Uterus (tissue), 4 donors: Measurements from ENCODE around the gene RND2. TPM values are rescaled to one million over a fixed set of nuclear protein-coding genes. Genes with fewer than 3 reads are reported as not detected.
"Not testable (repeated sequence)": the region's sequence is repeated elsewhere in the genome, so short reads cannot be mapped to it uniquely, and the experiment has no call there.

ENCODE experiments used
- DNase-seq, 2 donors: peaks; one replicate each; pipeline ENCODE4 v3.0.0-alpha.2; 2019 to 2020
- H3K27ac ChIP-seq, 2 donors: fragments of 200-600 bp; sonication (generic); 1 replicate in 1 of 2; 2 replicates in 1 of 2; pipeline ENCODE4 v1.5.1; 2016 to 2018
- H3K27me3 ChIP-seq, 2 donors: fragments of 200-600 bp; sonication (generic); one replicate each; pipeline ENCODE4 v1.5.1; 2018 to 2019; ENCODE audit warnings: control low read depth in 1 of 2
- H3K36me3 ChIP-seq, 2 donors: fragments of 200-600 bp; sonication (generic); one replicate each; pipeline ENCODE4 v1.5.1; 2019; ENCODE audit warnings: control low read depth in 1 of 2
- H3K4me1 ChIP-seq, 2 donors: fragments of 200-600 bp; sonication (generic); one replicate each; pipeline ENCODE4 v1.5.1; 2018 to 2019; ENCODE audit warnings: control low read depth in 1 of 2
- H3K4me3 ChIP-seq, 2 donors: fragments of 200-600 bp; sonication (generic); 1 replicate in 1 of 2; 2 replicates in 1 of 2; pipeline ENCODE4 v1.5.1; 2018 to 2019; ENCODE audit warnings: mild to moderate bottlenecking in 1 of 2
- H3K9me3 ChIP-seq, 2 donors: fragments of 200-600 bp; sonication (generic); one replicate each; pipeline ENCODE4 v1.5.1; 2019; ENCODE audit warnings: control low read depth in 1 of 2
- POLR2A ChIP-seq, 2 donors: fragments of 450-650 bp; IDR thresholded peaks; one replicate each; pipeline ENCODE4 v1.6.1; 2016; ENCODE audit warnings: antibody characterized with exemption in 2 of 2, mild to moderate bottlenecking in 1 of 2, moderate library complexity in 1 of 2
- intact Hi-C: fragments of 100-400 bp; cut with DNase I; formaldehyde crosslinking; loops from one replicate; pipeline ENCODE4 v1.15.1; 2023; ENCODE audit warnings: low total_unique reads
- total RNA-seq, 4 donors: library from RNA; depleted of rRNA in 3 of 4; stranded (reverse); fragments of >200 nt in 3 of 4; gene quantifications; one replicate each; pipeline versions ENCODE4 v1.1.0 to v1.2.4, GENCODE V29; 2014 to 2023
- TF ChIP-seq, protein P1 (sequence below), 4 experiments: fragments of 200-600 bp in 2 of 4; fragments of 450-650 bp in 2 of 4; sonication (generic) in 2 of 4; IDR thresholded peaks; one replicate each; pipeline ENCODE4 v1.5.1; 2016 to 2019; ENCODE audit warnings: antibody characterized with exemption in 4 of 4, mild to moderate bottlenecking in 2 of 4, moderate library complexity in 1 of 4
- donor health status: DM: yes; HTN: yes; CAD: no.

The RND2 gene
- total RNA-seq, 4 donors from 2014 or later: 0.88 to 14.0 (median 3.5) TPM

DNA sequence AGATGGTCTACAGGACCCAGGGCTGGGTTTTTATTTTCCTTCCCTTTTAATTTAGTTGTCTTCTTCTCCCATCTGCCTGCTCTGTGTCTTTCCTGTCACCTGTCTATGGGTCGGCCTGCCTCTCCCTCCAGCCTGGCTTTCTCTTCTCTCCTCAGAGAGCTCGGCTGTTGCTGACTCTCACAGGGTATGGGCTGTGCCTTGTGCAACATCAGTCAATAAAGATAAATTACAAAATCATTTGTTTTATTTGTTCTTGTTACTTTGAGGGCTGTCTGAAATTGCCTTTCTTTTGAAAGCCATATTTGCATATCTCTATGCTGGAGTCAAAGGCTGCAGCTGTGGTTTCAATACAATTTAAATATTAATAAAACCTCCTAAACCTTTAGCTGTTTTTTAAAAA is 15.6 kb downstream of the RND2 start:
- intact Hi-C loops: no loop called here
- H3K27ac ChIP-seq: no peak overlapping the region
- H3K36me3 ChIP-seq: no peaks in the 10 kb centered on the region
- H3K4me3 ChIP-seq: no peak overlapping the region
- H3K4me1 ChIP-seq: no peaks in the 10 kb centered on the region
- H3K27me3 ChIP-seq: no peaks in the 10 kb centered on the region
- no peak for TF ChIP-seq POLR2A (IDR thresholded peaks at IDR 0.05)
- TF ChIP-seq, protein P1, sequence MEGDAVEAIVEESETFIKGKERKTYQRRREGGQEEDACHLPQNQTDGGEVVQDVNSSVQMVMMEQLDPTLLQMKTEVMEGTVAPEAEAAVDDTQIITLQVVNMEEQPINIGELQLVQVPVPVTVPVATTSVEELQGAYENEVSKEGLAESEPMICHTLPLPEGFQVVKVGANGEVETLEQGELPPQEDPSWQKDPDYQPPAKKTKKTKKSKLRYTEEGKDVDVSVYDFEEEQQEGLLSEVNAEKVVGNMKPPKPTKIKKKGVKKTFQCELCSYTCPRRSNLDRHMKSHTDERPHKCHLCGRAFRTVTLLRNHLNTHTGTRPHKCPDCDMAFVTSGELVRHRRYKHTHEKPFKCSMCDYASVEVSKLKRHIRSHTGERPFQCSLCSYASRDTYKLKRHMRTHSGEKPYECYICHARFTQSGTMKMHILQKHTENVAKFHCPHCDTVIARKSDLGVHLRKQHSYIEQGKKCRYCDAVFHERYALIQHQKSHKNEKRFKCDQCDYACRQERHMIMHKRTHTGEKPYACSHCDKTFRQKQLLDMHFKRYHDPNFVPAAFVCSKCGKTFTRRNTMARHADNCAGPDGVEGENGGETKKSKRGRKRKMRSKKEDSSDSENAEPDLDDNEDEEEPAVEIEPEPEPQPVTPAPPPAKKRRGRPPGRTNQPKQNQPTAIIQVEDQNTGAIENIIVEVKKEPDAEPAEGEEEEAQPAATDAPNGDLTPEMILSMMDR (IDR thresholded peaks at IDR 0.05): no peak
- DNase-seq: no peak
- no peaks in the 10 kb centered on the region for H3K9me3 ChIP-seq

DNA sequence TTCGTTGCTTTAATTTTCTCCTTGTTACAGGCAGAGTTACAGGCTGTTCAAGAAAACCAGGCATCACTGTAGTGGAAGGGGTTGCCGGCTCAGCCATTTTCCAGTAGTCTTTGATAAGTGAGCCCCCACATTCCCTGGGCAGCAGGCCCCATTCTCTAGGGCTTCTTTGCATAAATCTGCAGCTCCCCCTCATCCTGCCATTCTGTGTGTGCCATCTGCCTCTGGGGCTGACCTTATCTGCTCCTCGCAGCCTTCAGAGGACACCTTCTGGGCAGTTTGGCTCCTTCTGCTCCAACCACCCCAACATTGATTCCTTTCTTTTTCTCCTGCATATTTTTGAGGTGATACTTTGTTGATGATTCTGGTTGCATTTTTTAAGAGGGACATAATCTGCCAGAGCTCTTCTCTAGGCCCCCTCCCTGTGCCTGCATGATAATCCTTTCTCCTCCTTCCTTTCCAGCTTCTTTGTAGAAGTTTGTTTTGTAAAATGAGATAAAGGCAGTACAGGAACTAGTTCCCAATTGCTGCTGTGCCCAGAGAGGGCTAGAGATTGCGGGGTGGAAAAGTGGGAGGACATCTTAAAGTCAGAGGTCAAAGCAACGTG is 17.1 kb downstream of the RND2 start:
- intact Hi-C loops: no loop called here
- H3K4me1 ChIP-seq: no peaks in the 10 kb centered on the region
- TF ChIP-seq, protein P1 (IDR thresholded peaks at IDR 0.05): no peak
- no peak for TF ChIP-seq POLR2A (IDR thresholded peaks at IDR 0.05)
- no peak for DNase-seq
- no peaks in the 10 kb centered on the region for H3K9me3 ChIP-seq
- no peak overlapping the region for H3K4me3 ChIP-seq
- no peaks in the 10 kb centered on the region for H3K27me3 ChIP-seq
- H3K36me3 ChIP-seq: no peaks in the 10 kb centered on the region
- H3K27ac ChIP-seq: peak overlapping the region in 1 of 2 donors; percentile 26

DNA sequence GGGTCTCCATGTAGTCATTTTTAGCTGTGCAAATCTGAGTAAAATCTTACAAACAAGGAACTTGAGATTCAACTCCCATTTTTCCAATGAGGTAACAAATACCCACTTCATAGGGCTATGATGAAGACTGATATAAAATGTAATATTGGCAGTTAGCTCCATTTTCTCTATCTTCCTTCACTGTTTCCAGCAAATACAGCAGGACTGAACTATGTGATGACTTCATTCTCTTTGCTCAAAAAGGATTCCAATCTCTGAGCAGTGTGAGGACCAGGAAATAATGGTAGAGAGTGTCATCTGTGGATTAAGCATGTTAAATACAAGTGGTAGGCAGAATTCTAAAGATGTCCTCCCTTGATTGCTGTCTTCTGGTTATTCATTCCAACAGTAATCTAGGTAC is 18.3 kb downstream of the RND2 start:
- H3K4me1 ChIP-seq: no peaks in the 10 kb centered on the region
- no peaks in the 10 kb centered on the region for H3K36me3 ChIP-seq
- no peak for DNase-seq
- peak overlapping the region in 1 of 2 donors; percentile 26 for H3K27ac ChIP-seq
- no peaks in the 10 kb centered on the region for H3K27me3 ChIP-seq
- TF ChIP-seq POLR2A (IDR thresholded peaks at IDR 0.05): no peak
- TF ChIP-seq, protein P1 (IDR thresholded peaks at IDR 0.05): no peak
- no peaks in the 10 kb centered on the region for H3K9me3 ChIP-seq
- intact Hi-C loops: no loop called here
- H3K4me3 ChIP-seq: no peak overlapping the region

DNA sequence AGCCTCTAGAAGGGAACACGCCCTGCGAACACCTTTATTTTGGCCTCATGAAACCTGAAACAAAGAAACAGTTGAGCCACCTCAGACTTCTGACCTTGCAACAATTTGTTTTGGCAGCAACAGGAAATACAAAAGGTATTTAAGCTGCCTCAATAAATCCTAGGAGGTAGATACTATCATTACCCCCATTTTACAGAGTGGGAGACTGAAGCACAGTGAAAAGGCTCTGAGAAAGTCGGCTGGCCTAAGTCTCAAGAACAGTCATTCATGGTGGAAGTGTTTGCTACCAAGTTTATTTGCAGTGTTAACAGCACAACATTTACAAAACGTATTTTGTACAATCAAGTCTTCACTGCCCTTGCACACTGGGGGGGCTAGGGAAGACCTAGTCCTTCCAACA is 19.0 kb downstream of the RND2 start:
- no peaks in the 10 kb centered on the region for H3K9me3 ChIP-seq
- no peaks in the 10 kb centered on the region for H3K36me3 ChIP-seq
- no peaks in the 10 kb centered on the region for H3K27me3 ChIP-seq
- no peak for TF ChIP-seq POLR2A (IDR thresholded peaks at IDR 0.05)
- TF ChIP-seq, protein P1 (IDR thresholded peaks at IDR 0.05): no peak
- H3K4me1 ChIP-seq: no peaks in the 10 kb centered on the region
- intact Hi-C loops: no loop called here
- H3K4me3 ChIP-seq: no peak overlapping the region
- H3K27ac ChIP-seq: no peak overlapping the region
- no peak for DNase-seq

DNA sequence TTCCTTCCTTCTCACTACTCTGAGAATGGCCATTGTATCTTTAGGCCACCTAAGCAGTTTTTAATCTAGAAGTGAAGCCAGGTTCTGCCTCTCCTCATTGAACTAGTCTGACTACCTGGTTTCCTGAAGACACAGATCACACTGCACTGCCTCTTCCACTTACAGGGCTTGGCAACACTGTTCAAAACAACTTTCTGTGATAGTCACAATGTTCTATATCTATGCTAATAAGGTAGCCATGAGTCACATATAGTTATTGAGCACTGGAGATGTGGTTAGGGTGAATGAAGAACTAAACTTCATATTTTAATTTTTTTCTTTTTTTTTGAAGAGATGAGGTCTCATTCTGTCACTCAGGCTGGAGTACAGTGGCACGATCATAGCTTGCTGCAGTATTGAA is 26.9 kb downstream of the RND2 start:
- H3K9me3 ChIP-seq: no peaks in the 10 kb centered on the region
- no peak overlapping the region for H3K27ac ChIP-seq
- TF ChIP-seq, protein P1 (IDR thresholded peaks at IDR 0.05): no peak
- TF ChIP-seq POLR2A (IDR thresholded peaks at IDR 0.05): no peak
- intact Hi-C loops: no loop called here
- DNase-seq: no peak
- H3K4me3 ChIP-seq: no peak overlapping the region
- H3K4me1 ChIP-seq: no peaks in the 10 kb centered on the region
- no peaks in the 10 kb centered on the region for H3K36me3 ChIP-seq
- H3K27me3 ChIP-seq: no peaks in the 10 kb centered on the region

DNA sequence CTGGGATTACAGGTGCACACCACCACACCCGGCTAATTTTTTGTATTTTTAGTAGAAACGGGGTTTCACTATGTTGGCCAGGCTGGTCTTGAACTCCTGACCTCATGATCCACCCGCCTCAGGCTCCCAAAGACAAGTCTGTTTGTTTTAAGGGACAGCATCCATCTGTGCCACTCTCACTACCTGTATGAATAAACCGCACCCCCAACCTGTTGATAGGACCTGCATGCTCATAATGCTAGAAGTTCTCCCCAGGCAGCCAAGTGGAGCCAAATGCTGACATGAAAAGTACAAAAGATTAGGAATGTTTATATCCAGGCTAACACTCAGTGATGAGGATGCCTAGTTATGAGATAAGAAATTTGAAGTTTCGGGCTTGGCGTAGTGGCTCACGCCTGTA is 28.0 kb downstream of the RND2 start:
- H3K36me3 ChIP-seq, H3K4me1 ChIP-seq, H3K9me3 ChIP-seq, intact Hi-C loops, H3K27ac ChIP-seq, H3K27me3 ChIP-seq, H3K4me3 ChIP-seq, DNase-seq: not testable (repeated sequence)
